ENCODE results near the gene ZNF141. TPM values are rescaled to one million over a fixed set of nuclear protein-coding genes. Genes with fewer than 3 reads are reported as not detected.
"Not testable (repeated sequence)": the region's sequence is repeated elsewhere in the genome, so short reads cannot be mapped to it uniquely, and the experiment has no call there.

The ZNF141 gene
- total RNA-seq, 1 donor from 2014 or later: 19.9 TPM

GRCh38 chr4:404006-404405 is 66.4 kb downstream of the ZNF141 start:
- H3K36me3 ChIP-seq: no peaks in the 10 kb centered on the region
- no peak overlapping the region for H3K4me3 ChIP-seq
- H3K27me3 ChIP-seq: no peaks in the 10 kb centered on the region
- H3K27ac ChIP-seq: no peak overlapping the region
- TF ChIP-seq CTCF (IDR thresholded peaks at IDR 0.05): no peak
- ATAC-seq: no peak
- intact Hi-C loops (cut with DNase I): no loop called here
- H3K9me3 ChIP-seq: peaks cover 30% of the 10 kb centered on the region
- no peaks in the 10 kb centered on the region for H3K4me1 ChIP-seq
- DNase-seq: no peak

DNA sequence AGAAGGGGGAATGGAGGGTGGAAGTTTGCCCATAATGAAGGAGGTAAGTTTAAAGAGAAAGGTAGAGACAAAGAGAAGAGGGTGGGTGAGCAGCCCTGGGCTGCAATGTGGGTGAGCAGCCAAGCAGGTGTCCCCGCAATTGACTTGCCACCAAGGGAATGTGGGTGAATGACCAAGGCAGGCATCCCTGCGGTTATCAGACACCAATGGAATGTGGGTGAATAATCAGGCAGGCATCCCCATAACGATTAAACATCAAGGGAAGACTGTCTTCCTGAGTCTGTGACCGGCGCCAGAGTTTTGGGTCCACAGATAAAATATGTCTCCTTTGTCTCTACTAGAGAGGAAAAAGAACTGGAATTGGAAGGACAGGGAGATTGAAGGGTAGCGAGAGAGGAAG is 70.7 kb downstream of the ZNF141 start:
- H3K27me3 ChIP-seq; H3K36me3 ChIP-seq; DNase-seq; H3K4me3 ChIP-seq; ATAC-seq; H3K27ac ChIP-seq; H3K4me1 ChIP-seq; intact Hi-C loops (cut with DNase I): not testable (repeated sequence)
- H3K9me3 ChIP-seq: peaks cover 56% of the 10 kb centered on the region

DNA sequence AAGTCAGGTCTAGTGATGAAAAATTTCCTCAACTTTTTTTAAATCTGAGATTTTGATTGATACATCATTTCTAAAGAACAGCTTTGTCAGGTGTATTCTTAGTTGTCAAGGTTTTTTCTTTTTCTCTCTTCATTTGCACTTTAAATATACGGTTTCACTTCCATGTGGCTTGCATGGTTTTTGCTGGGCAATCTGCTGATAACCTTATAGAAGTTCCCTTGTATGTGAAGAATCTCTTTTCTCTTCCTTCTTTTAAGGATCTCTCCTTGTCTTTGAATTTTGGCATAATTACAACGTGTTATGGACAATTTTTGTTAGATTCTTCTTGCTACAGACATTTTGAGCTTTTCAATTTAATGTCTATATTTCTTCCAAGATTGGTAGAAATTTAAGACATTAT is 85.0 kb downstream of the ZNF141 start:
- H3K4me1 ChIP-seq: no peaks in the 10 kb centered on the region
- intact Hi-C loops (cut with DNase I): no loop called here
- no peak overlapping the region for H3K4me3 ChIP-seq
- H3K27me3 ChIP-seq: no peaks in the 10 kb centered on the region
- H3K27ac ChIP-seq: no peak overlapping the region
- no peak for ATAC-seq
- peaks cover 91% of the 10 kb centered on the region for H3K9me3 ChIP-seq
- no peaks in the 10 kb centered on the region for H3K36me3 ChIP-seq
- DNase-seq: no peak
- no peak for TF ChIP-seq CTCF (IDR thresholded peaks at IDR 0.05)

Small RNA genes lying within 50 kb of the gene (microRNA-seq; reads per million reads assigned to microRNA genes)
- not detected for gene MIR571 (ENCODE audit: borderline microRNAs expressed)

Other genes with a start within 250 kb of the ZNF141 start
- 9.1 TPM for gene ZNF718, start 213.3 kb upstream of the ZNF141 start, total RNA-seq
- 0.23 TPM for gene ZNF732, start 32.3 kb upstream of the ZNF141 start, total RNA-seq
- 24.1 TPM for gene ZNF721, start 161.3 kb downstream of the ZNF141 start, total RNA-seq
- gene PIGG, start 161.4 kb downstream of the ZNF141 start, total RNA-seq: 59.9 TPM
- gene TMEM271, start 238.5 kb downstream of the ZNF141 start, total RNA-seq: not detected